Measurements from ENCODE around the gene SFXN3.
A peak's percentile ranks its signal among the peaks of the same experiment; 100 is the strongest.

Gene SFXN3

DNA sequence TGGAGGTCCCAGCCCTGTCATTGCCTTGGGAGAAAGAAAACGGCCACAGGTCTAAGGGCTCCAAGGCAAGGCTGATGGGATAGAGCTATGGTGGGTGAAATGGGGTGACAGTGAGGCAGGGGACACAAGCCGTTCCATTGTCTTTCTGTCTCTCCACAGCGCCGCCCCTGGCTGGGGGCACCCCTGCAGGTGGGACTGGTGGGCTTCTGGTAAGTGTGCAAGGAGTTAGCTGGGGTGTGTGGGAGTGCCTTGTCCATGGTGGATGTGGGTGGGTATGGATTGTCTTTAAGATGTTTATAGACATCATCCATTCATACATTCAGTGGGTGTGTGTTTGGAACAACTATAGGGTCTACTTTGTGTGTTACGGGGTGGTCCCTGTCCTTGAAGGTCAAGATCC lies 7.5 kb downstream of the SFXN3 start:
- DNase-seq: no peak

GRCh38 chr10:101040061-101040460 lies 9.0 kb downstream of the SFXN3 start:
- DNase-seq: no peak

- no peak for DNase-seq
These were observed 9.8 kb downstream of the SFXN3 start for GRCh38 chr10:101040851-101041250.

DNA sequence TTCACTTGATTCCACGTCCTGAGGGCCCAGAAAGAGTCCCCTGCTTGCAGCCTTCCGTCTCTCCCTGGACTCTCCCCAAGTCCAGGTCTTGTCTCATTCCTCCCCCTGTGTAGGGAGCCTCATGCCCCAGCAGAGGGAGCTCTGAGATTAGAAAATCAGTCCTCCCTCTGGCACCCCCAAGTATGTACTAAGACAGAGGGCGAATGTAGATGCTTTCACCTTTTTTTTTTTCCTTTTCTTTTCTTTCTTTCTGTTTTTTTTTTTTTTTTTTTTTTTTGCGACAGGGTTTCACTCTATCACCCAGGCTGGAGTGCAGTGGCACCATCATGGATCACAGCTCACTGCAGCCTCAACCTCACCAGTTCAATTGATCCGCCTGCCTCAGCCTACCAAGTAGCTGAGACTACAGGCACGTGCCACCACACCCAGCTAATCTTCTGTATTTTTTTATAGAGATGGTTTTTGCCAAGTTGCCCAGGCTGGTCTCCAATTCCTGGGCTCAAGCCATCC lies 10.3 kb downstream of the SFXN3 start:
- peak; percentile 25 for DNase-seq

DNA sequence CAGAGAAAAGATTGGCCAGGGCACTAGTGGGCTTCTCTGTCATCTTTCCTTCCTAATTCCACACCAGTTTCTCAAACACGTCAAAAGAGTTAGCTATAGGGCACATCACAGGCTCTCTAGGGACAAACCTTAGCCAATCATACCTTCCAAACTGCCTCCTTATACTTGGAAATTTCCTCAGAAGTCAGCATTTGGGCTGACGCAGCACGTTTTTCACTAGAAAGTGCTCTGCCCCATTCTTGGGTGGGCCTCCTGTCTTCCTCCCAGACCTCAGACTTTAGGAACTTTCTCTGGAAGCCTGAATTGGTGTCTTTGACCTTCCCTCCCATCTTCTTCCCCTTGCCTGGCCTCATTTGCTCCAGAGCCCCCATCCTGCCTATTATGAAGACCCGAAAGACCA lies 11.1 kb downstream of the SFXN3 start:
- no peak for DNase-seq

GRCh38 chr10:101042667-101043362 lies 11.8 kb downstream of the SFXN3 start:
- peak; percentile 90 for DNase-seq

GRCh38 chr10:101043363-101043707 lies 12.3 kb downstream of the SFXN3 start:
- DNase-seq: no peak

GRCh38 chr10:101044117-101044516 lies 13.1 kb downstream of the SFXN3 start:
- no peak for DNase-seq

DNA sequence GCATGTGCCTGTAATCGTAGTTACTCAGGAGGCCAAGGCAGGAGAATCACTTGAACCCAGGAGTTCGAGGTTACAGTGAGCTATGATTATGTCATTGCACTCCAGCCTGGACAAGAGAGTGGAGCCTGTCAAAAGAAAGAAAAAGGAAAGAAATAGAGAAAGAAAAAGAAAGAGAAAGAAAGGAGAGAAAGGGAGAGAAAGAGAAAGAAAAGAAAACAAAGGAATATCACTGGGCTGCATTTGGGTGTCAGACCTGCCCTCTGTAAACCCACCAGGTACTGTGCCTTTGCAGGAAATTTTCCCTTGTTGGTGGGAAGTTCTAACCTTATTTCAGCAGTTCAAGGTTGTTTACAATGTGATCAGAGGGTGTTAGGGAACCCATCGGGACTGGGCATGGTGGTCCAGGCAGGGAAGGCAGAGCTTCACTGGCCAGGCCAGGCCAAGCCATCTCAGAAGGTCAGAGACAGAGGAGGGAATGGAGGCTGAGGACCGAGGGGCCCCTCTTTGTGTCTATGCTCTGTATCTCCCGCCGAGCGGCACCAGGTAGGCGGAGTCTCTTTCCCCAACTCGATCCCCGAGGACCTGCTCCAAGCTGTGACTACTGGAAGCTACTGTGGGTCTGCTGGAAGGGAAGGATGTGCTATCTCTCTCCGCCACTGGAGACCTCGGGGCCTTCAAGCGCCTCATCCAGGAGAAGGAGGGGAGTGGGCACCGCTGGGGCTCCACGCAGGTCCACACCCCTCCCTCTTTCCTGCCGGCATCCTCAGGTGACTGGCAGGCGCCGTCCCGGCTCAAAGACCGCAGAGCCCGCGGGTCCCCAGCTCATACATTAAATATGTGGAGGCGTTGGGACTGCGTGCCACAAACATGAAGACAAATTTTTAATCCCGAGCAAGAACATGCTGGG lies 15.6 kb downstream of the SFXN3 start:
- DNase-seq: peak; percentile 17

- no peak for DNase-seq
These were observed 16.2 kb downstream of the SFXN3 start for GRCh38 chr10:101047268-101047667.

DNA sequence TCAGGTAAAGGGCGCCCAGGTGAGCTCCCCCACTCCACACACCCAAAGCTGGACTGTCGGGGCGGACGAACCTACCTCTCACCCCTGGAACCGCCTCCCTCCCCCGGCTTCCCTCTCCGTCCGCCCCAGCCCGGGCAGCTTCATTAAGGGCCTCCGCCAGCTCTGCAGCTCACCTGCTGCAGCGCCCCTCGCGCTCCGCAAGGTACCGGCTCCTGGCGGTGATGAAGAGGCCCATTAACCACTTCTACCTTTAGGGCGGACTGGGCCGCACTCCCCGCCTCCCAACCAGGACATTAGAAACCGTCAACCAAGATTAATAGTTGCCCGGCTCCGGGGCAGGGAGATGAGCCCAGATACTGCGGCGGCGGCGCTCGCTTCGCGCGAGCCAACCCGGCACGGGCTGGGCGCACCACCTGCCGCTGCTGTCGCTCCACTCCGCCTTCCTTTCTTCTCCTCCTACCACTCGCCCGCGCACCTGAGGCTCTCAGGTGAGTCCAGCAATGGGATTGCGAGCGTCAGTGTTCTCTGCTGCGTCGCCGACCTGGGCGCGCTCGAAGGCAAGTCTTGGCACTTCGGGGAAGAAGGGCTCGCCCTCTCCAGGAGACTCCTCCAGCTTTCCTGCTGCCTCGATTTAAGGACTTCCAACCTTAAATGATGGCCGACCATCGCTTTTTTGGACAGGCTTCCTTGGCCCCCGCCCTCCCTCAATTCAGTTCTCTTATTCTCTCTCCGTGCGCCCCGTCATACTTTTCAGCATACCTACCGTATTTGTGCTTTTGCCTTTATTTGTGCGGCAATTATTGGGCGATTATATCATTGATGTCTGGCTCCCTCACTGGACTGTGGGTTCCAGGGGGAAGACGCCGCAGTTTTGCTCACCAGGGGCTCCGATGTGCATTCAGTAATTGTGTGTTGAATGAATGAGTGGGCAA lies 17.2 kb downstream of the SFXN3 start:
- DNase-seq: no peak

DNA sequence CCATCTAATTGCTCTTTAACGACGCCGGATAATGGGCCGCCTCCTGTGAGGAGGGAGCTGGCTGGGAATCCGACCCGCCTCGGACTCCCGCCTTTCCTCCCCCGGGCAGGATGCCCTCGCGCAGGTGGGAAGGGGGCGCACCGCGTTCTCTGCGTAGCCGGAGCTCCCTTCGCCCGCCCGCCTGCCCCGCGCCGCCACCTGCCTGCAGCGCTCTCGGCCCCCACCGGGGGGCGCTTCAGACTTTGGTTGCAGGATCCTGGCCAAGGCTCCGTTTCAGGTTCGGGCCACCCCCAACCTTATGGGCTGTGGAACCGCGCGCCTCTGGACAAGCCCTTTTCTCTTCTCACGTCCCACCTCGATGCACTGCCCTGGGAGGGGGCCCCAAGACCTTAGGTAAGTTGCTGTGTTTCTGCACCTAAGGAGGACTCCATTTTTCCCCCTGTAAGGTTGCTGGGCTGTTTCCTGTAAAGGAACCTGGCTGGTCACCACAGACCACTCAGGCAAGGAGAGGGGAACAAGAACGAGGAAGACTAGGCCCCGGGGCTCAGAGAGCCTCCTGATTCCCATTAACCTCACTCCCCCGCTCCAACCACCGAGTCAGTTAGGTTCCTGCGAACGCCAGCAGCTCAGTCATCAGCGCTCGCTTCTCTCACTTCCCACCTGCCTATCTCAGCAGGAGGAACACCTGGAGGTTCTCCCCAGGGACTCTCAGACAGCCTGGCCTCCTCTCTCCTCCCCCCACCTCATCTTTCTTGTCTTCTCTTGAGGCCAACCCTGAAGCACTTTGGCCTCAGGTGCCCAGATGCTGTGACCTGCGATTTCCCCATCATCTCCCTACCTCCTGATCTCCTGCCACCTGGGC lies 19.4 kb downstream of the SFXN3 start:
- DNase-seq: peak; percentile 18

- no peak for DNase-seq
These were observed 21.3 kb downstream of the SFXN3 start for GRCh38 chr10:101052285-101052684.

DNA sequence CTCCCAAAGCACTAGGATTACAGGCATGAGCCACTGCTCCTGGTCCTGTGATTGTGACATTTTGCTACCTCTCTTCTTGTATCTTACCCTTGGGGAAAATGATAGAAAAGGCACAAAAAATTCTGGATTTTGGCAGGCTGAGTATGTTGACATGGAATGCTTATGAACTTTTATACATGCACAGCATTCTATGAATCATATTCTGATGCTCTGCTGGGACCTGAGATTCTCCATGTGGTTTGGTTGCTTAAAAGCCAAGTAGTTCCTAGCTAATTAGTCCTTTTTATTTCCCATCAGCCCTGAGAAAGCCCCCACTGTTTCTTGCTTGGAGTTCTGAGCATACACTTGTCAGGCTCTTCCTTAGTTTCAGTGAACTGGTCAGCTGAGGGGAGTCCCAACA lies 22.5 kb downstream of the SFXN3 start:
- DNase-seq: no peak

GRCh38 chr10:101054351-101054750 lies 23.3 kb downstream of the SFXN3 start:
- no peak for DNase-seq

GRCh38 chr10:101054876-101055275 lies 23.8 kb downstream of the SFXN3 start:
- DNase-seq: no peak

DNA sequence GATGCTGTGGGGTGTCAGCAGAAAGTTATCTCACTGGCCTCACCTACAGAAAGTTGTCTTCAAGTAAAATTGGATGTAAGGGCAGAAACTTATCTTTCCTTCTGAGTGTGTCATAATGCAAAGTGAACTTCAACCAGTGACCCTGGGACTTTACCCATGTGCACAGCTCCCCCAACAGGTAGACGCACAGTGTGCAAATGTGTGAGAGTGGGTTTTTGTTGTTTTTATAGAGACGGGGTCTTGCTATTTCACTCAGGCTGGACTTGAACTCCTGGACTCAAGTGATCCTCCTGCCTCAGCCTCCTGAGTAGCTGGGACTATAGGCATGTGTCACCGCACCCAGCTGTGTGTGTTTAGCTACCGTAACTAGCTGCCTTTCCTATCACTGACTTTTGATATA lies 24.4 kb downstream of the SFXN3 start:
- no peak for DNase-seq

DNA sequence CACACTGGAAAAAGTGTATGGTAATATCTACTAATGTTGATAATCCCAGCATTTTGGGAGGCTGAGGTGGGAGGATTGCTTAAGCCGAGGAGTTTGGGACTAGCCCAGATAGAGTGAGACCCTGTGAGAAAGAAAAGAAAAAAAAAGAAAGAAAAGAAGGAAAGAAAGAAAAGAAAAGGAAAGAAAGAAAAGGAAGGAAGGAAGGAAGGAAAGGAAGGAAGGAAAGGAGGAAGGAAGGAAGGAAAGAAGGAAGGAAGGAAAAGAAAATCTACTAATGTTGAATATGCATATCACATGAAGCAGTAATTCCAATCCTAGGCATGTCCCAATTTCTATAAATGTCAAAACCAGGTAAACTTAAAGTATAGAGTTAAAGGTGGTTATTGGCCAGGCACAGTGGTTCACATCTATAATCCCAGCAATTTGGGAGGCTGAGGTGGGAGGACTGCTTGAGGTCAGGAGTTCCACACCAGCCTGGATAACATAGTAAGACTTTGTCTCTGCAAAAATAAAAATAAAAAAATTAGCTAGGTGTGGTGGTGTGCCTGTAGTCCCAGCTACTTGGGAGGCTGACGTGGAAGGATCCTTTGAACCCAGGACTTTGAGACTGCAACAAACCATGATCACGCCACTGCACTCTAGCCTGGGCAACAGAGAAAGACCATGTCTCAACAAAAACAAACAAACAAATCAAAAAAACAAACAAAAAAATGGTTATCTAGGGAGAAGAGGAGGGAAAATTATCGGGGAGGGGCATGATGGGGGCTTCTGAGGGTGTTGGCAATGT lies 25.5 kb downstream of the SFXN3 start:
- DNase-seq: no peak

DNA sequence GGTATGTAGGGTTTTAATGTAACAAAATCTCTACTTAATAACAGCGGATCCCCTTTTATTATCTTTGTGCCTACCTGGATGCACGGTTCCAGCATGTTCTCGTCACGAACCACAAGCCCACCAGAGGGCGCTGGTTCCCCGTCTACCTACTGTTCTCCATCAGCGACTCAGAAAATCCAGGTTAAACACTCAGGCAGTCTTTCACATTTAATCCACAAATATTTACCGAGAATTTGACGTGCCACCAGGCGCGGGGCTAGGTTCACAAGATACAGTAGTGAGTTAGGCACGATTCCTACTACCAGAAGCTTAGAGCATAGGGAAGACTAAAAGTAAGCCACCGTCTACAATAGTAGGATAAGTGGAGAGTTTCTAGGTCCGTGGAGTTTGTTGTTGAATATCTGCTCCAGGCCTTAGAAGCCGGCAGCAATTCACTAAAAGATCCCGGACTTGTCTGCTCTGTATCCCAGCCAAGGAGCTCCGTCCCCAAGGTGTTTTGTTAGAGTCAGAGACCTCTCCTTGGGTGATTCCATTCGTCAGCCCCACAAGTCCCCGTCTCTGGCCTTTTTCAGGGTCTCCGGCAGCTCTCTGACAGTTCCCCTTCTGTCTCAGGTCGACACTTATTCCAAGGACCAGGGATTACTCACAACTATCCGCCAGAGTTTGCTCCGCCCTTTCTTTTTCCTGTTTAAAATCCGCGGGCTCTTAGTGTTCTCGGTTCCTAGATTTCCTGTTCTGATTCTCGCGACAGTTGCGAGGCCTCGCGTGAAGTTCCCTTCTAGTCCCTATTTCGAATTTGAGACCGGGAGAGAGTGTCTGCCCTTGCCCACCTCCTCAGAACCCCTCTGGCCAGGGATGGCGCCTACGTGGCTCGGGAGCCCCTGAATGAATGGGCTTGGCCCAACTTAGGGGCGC lies 29.3 kb downstream of the SFXN3 start:
- DNase-seq: peak; percentile 97

All from NCI-H2227 treated with DMSO at 0.1 percent for 48 hours (cell line).